Measurements from ENCODE around the gene RIF1.

RIF1 gene

DNA sequence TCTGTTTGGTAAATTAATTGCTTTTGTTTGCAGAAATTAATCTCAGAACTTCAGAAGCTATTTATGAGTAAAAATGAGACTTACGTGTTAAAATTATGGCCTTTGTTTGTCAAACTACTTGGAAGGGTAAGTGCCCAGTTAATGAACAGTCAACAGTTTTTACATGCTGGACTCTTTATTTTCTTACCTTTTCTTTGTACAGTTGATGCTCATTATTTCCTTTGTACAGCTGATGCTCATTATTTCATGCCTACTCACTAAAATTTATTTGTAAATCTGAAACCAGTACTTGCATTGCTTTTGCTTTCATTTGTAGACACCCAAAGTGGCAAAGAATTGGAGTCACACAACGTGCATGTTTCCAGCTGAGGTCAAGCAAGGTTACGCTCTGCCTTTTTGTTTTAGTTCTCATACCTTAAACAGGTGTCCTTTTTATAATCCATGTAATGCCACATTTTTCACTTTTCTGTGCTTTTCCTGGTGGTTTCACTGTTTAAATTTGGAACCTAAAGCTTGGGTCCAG, 13.3 kb downstream of the RIF1 start:
- H3K9ac ChIP-seq (ENCODE audit: low read depth, low read length): no peak overlapping the region
- H3K4me3 ChIP-seq (ENCODE audit: low read length): no peak overlapping the region
- no peaks in the 10 kb centered on the region for H3K9me3 ChIP-seq (ENCODE audit: insufficient read depth, low read depth, low read length)
- H3K27ac ChIP-seq (ENCODE audit: low read length): no peak overlapping the region
- no peaks in the 10 kb centered on the region for H3K27me3 ChIP-seq (ENCODE audit: insufficient read depth, low read length)
- peaks cover 100% of the 10 kb centered on the region for H3K36me3 ChIP-seq (ENCODE audit: insufficient read depth, low read depth, low read length)
- H3K4me1 ChIP-seq (ENCODE audit: insufficient read depth, low read length): no peaks in the 10 kb centered on the region

DNA sequence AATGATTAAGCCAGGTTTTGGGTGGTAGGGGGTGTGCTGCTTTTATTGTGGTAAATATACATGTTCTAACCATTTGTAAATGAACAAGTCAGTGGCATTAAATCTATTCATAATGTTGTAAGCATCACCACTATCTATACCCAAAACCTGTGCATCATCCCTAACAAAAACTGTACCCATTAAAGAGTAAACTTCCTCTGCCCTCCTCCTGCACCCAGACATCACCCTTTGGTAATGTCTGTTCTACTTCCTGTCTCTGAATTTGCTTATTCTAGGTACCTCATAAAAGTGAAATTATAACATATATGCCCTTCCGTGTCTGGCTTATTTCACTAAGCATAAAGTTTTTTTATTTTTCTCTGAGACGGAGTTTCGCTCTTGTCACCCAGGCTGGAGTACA, 14.1 kb downstream of the RIF1 start:
- H3K27ac ChIP-seq (ENCODE audit: low read length): no peak overlapping the region
- H3K4me3 ChIP-seq (ENCODE audit: low read length): no peak overlapping the region
- H3K36me3 ChIP-seq (ENCODE audit: insufficient read depth, low read depth, low read length): peaks cover 100% of the 10 kb centered on the region
- no peak overlapping the region for H3K9ac ChIP-seq (ENCODE audit: low read depth, low read length)
- no peaks in the 10 kb centered on the region for H3K4me1 ChIP-seq (ENCODE audit: insufficient read depth, low read length)
- H3K9me3 ChIP-seq (ENCODE audit: insufficient read depth, low read depth, low read length): no peaks in the 10 kb centered on the region
- H3K27me3 ChIP-seq (ENCODE audit: insufficient read depth, low read length): no peaks in the 10 kb centered on the region

DNA sequence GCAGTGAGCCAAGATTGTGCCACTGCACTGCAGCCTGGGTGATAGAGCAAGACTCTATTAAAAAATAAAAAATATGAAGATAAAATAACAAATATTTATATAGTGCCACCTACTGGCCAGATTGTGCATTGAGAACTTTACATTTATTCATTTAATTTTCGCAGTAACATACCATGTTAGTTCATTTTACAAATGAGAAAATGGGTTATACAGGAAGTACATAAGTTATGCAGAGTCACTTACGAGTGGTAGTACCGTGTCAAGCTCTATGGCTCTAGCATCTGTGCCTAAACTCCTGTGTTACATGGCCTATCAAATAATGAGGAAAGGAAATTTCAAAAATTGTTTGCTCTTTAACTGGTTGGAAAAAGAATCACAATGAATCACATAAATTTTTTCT, 27.9 kb downstream of the RIF1 start:
- H3K36me3 ChIP-seq (ENCODE audit: insufficient read depth, low read depth, low read length): peaks cover 96% of the 10 kb centered on the region
- no peaks in the 10 kb centered on the region for H3K27me3 ChIP-seq (ENCODE audit: insufficient read depth, low read length)
- no peak overlapping the region for H3K4me3 ChIP-seq (ENCODE audit: low read length)
- no peaks in the 10 kb centered on the region for H3K4me1 ChIP-seq (ENCODE audit: insufficient read depth, low read length)
- H3K9ac ChIP-seq (ENCODE audit: low read depth, low read length): no peak overlapping the region
- no peak overlapping the region for H3K27ac ChIP-seq (ENCODE audit: low read length)
- H3K9me3 ChIP-seq (ENCODE audit: insufficient read depth, low read depth, low read length): no peaks in the 10 kb centered on the region

DNA sequence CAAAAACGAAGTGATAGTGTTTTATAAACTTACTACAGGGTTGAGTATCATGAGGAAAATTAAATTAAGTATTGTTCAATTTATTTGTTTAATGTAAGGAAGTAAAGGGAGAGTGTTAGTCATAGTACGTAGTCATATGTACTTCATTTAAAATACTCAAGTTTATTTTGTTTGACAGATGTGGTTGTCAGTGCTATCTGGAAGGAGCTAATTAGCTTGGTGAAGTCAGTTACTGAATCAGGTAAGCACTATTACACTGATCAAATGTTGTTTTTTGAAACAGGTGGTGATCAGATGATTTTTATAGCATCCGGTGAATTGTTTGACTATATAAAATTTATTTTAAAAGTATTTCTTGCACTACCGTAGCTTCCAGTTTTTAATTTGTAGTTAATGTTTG, 28.8 kb downstream of the RIF1 start:
- Histone ChIP-seq H3K27me3 (ENCODE audit: insufficient read depth, low read length) (no peaks in the 10 kb centered on the region), H3K9ac (ENCODE audit: low read depth, low read length) (no peak overlapping the region), H3K4me1 (ENCODE audit: insufficient read depth, low read length) (no peaks in the 10 kb centered on the region), H3K36me3 (ENCODE audit: insufficient read depth, low read depth, low read length) (peaks cover 96% of the 10 kb centered on the region), H3K27ac (ENCODE audit: low read length) (no peak overlapping the region), H3K4me3 (ENCODE audit: low read length) (no peak overlapping the region), H3K9me3 (ENCODE audit: insufficient read depth, low read depth, low read length) (no peaks in the 10 kb centered on the region)

DNA sequence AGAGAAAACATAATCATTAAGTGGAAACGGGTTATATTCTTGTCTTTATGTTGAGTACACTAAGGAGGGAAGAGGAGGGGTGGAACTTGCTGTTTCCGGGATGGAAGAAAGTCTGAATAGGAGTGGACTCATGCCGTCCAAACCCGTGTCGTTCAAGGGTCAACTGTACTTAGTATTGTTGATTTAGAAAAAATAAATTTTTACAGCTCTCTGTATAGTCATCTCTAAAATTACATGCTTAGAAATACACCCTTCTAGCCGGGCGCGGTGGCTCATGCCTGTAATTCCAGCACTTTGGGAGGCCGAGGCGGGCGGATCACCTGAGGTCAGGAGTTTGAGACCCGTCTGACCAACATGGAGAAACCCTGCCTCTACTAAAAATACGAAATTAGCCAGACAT, 29.4 kb downstream of the RIF1 start:
- H3K36me3 ChIP-seq (ENCODE audit: insufficient read depth, low read depth, low read length): peaks cover 96% of the 10 kb centered on the region
- no peak overlapping the region for H3K27ac ChIP-seq (ENCODE audit: low read length)
- H3K9ac ChIP-seq (ENCODE audit: low read depth, low read length): no peak overlapping the region
- no peaks in the 10 kb centered on the region for H3K4me1 ChIP-seq (ENCODE audit: insufficient read depth, low read length)
- no peaks in the 10 kb centered on the region for H3K9me3 ChIP-seq (ENCODE audit: insufficient read depth, low read depth, low read length)
- H3K27me3 ChIP-seq (ENCODE audit: insufficient read depth, low read length): no peaks in the 10 kb centered on the region
- no peak overlapping the region for H3K4me3 ChIP-seq (ENCODE audit: low read length)

DNA sequence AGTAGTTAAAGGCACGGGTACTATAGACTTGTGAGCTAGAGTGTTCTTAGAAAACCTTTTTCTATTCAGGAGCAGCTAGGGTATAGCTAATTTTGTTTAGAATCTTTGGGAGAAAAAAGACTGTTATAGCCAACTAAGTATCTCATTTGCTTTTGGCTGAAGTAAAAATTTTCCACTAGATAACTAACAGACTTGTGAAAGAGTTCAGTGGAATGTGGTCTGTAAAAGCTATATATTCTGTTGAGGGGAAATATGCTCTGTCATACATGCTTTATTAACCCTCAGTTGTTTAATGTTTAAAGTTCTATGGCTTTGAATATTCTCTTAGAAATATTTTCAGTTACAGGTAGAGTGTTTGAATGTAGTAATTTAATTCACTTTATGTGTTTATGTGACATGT, 49.7 kb downstream of the RIF1 start:
- no peak overlapping the region for H3K9ac ChIP-seq (ENCODE audit: low read depth, low read length)

DNA sequence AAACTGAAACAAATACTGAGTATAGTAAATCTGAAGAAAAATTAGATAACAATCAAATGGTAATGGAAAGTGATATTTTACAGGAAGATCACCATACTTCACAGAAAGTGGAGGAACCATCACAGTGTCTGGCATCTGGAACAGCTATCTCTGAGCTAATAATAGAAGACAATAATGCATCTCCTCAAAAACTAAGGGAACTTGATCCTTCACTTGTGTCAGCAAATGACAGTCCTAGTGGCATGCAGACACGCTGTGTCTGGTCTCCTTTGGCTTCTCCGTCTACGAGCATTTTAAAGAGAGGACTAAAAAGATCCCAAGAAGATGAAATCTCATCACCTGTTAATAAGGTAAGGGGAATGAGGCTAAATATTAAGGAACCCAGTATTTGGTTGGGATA, 56.1 kb downstream of the RIF1 start:
- H3K4me3 ChIP-seq (ENCODE audit: low read length): no peak overlapping the region
- peaks cover 6% of the 10 kb centered on the region; the same call in 1 of the 2 replicates for H3K4me1 ChIP-seq (ENCODE audit: insufficient read depth, low read length)
- H3K9me3 ChIP-seq (ENCODE audit: insufficient read depth, low read depth, low read length): no peaks in the 10 kb centered on the region
- no peaks in the 10 kb centered on the region for H3K27me3 ChIP-seq (ENCODE audit: insufficient read depth, low read length)
- H3K36me3 ChIP-seq (ENCODE audit: insufficient read depth, low read depth, low read length): peaks cover 100% of the 10 kb centered on the region
- no peak overlapping the region for H3K9ac ChIP-seq (ENCODE audit: low read depth, low read length)
- H3K27ac ChIP-seq (ENCODE audit: low read length): no peak overlapping the region

More for the DNA sequence above, 49.7 kb downstream of the RIF1 start:
- no peak overlapping the region for H3K27ac ChIP-seq (ENCODE audit: low read length)
- H3K4me3 ChIP-seq (ENCODE audit: low read length): no peak overlapping the region
- peaks cover 100% of the 10 kb centered on the region for H3K36me3 ChIP-seq (ENCODE audit: insufficient read depth, low read depth, low read length)
- H3K4me1 ChIP-seq (ENCODE audit: insufficient read depth, low read length): peaks cover 6% of the 10 kb centered on the region; the same call in 1 of the 2 replicates
- no peaks in the 10 kb centered on the region for H3K9me3 ChIP-seq (ENCODE audit: insufficient read depth, low read depth, low read length)
- H3K27me3 ChIP-seq (ENCODE audit: insufficient read depth, low read length): no peaks in the 10 kb centered on the region

DNA sequence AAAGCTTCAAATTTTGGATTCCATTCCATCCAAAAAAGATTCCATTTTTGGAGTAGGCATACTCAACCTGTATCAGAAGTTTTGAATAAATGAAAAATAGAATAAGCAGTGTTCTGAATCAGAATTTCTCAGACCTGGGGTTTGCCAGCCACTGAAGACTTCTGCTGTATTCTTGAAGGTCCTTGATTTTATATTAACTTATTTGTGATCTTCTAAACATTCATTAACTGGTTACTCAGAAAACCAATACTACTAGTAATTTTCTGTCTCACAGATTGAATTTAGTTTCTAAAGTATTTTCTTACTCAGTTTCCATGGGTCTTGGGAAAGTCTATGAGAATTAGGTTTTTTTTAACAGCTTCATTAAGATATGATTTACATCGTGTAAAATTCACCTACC, 60.9 kb downstream of the RIF1 start:
- peaks cover 89% of the 10 kb centered on the region for H3K36me3 ChIP-seq (ENCODE audit: insufficient read depth, low read depth, low read length)
- no peak overlapping the region for H3K4me3 ChIP-seq (ENCODE audit: low read length)
- H3K9ac ChIP-seq (ENCODE audit: low read depth, low read length): no peak overlapping the region
- H3K4me1 ChIP-seq (ENCODE audit: insufficient read depth, low read length): no peaks in the 10 kb centered on the region
- H3K9me3 ChIP-seq (ENCODE audit: insufficient read depth, low read depth, low read length): no peaks in the 10 kb centered on the region
- H3K27me3 ChIP-seq (ENCODE audit: insufficient read depth, low read length): no peaks in the 10 kb centered on the region
- no peak overlapping the region for H3K27ac ChIP-seq (ENCODE audit: low read length)

DNA sequence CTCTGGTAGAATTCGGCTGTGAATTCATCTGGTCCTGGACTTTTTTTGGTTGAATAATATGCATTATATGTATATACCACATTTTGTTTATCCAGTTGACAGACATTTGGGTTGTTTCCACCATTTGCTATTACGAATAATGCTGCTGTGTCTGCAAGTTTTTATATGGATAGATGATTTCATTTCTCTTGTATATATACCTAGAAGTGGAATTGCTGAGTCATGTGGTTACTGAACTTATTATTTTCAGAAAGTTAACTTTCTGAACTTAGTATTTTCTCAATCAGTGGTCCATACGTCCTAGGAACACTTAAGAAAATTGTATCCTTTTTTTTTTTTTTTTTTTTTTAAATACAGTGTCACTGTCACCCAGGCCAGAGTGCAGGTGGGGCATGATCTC, 63.3 kb downstream of the RIF1 start:
- no peaks in the 10 kb centered on the region for H3K27me3 ChIP-seq (ENCODE audit: insufficient read depth, low read length)
- H3K36me3 ChIP-seq (ENCODE audit: insufficient read depth, low read depth, low read length): peaks cover 87% of the 10 kb centered on the region
- no peaks in the 10 kb centered on the region for H3K9me3 ChIP-seq (ENCODE audit: insufficient read depth, low read depth, low read length)
- H3K4me1 ChIP-seq (ENCODE audit: insufficient read depth, low read length): no peaks in the 10 kb centered on the region
- H3K4me3 ChIP-seq (ENCODE audit: low read length): no peak overlapping the region
- H3K27ac ChIP-seq (ENCODE audit: low read length): no peak overlapping the region
- no peak overlapping the region for H3K9ac ChIP-seq (ENCODE audit: low read depth, low read length)

DNA sequence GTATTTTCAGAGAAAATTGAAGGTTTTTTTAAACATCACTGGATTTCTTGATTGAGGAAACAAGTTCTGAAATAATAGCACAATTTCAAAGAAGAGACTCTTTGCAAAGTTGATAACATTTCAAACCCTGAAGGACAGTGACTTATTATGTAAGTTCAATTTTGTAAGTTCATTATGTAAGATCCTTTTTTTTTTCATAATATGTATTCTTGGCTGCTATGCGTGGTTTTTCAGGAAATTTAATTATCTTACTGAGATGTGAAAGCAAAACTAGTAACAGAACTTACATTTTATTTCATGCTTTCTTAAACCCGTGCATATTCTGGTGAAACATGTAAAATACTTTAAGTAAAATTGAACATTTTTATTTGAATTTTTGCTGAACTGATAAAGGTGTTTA, 65.4 kb downstream of the RIF1 start:
- Histone ChIP-seq H3K36me3 (ENCODE audit: insufficient read depth, low read depth, low read length) (peaks cover 86% of the 10 kb centered on the region), H3K4me3 (ENCODE audit: low read length) (no peak overlapping the region), H3K9me3 (ENCODE audit: insufficient read depth, low read depth, low read length) (no peaks in the 10 kb centered on the region), H3K27ac (ENCODE audit: low read length) (no peak overlapping the region), H3K9ac (ENCODE audit: low read depth, low read length) (no peak overlapping the region), H3K27me3 (ENCODE audit: insufficient read depth, low read length) (no peaks in the 10 kb centered on the region), H3K4me1 (ENCODE audit: insufficient read depth, low read length) (no peaks in the 10 kb centered on the region)

DNA sequence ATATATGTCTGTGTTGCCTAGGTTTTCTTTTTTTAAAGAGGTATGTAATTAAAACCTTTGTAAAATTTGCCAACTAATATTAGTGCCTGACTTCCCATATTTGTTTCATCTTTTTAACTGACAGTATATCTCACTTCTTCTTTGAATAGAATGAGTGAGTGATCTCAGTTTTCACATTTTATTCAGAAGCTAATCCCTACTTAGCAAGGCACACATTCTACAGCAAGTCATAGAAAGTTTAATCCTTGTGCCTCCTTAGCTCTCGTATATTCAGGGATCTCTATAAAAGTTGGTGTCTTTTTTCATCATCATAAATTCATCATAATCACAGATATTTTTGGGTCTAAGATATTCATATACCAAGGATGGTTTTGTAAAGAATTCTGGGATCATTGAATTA, 66.6 kb downstream of the RIF1 start:
- no peak overlapping the region for H3K9ac ChIP-seq (ENCODE audit: low read depth, low read length)
- peaks cover 87% of the 10 kb centered on the region for H3K36me3 ChIP-seq (ENCODE audit: insufficient read depth, low read depth, low read length)
- no peak overlapping the region for H3K4me3 ChIP-seq (ENCODE audit: low read length)
- no peaks in the 10 kb centered on the region for H3K9me3 ChIP-seq (ENCODE audit: insufficient read depth, low read depth, low read length)
- H3K4me1 ChIP-seq (ENCODE audit: insufficient read depth, low read length): no peaks in the 10 kb centered on the region
- no peaks in the 10 kb centered on the region for H3K27me3 ChIP-seq (ENCODE audit: insufficient read depth, low read length)
- no peak overlapping the region for H3K27ac ChIP-seq (ENCODE audit: low read length)

DNA sequence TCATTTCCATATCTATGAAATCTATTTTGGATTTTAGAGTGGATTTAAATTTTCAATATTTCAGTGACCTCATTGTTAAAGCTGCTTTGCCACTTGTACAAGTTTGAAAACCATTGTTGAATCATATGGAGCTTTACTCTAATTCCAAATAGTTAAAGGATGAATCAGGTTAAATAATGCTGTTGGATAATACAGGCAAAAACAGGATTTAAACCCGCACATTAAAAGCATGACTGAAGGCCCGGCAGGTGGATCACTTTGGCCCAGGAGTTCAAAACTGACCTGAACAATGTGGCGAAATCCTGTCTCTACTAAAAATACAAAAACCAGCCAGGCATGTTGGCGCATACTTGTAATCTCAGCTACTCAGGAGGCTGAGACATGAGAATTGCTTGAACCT, 68.3 kb downstream of the RIF1 start:
- Histone ChIP-seq H3K9ac (ENCODE audit: low read depth, low read length) (no peak overlapping the region), H3K27ac (ENCODE audit: low read length) (no peak overlapping the region), H3K4me1 (ENCODE audit: insufficient read depth, low read length) (no peaks in the 10 kb centered on the region), H3K36me3 (ENCODE audit: insufficient read depth, low read depth, low read length) (peaks cover 95% of the 10 kb centered on the region), H3K4me3 (ENCODE audit: low read length) (no peak overlapping the region), H3K9me3 (ENCODE audit: insufficient read depth, low read depth, low read length) (no peaks in the 10 kb centered on the region), H3K27me3 (ENCODE audit: insufficient read depth, low read length) (no peaks in the 10 kb centered on the region)

DNA sequence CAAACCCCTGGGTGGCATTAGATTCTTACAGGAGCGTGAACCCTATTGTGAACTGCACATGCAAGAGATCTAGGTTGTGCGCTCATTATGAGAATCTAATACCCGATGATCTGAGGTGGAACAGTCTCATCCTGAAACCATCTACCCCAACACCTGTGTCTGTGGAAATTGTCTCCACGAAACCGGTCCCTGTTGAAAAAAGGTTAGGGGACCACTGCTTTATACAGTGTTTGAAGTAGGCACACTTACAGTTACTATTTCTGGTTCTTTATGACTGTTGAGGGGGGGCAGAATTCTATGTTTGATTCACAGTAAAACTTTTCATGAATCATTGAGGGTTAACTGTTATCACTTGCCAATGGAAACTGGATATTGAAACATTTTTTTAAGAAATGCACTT, 72.0 kb downstream of the RIF1 start:
- Histone ChIP-seq H3K4me1 (ENCODE audit: insufficient read depth, low read length) (no peaks in the 10 kb centered on the region), H3K9ac (ENCODE audit: low read depth, low read length) (no peak overlapping the region), H3K9me3 (ENCODE audit: insufficient read depth, low read depth, low read length) (no peaks in the 10 kb centered on the region), H3K36me3 (ENCODE audit: insufficient read depth, low read depth, low read length) (peaks cover 91% of the 10 kb centered on the region), H3K4me3 (ENCODE audit: low read length) (no peak overlapping the region), H3K27me3 (ENCODE audit: insufficient read depth, low read length) (no peaks in the 10 kb centered on the region), H3K27ac (ENCODE audit: low read length) (no peak overlapping the region)
